Adrenal gland (tissue), 12 donors: ENCODE measurements around the gene FAM219A. TPM values are rescaled to one million over a fixed set of nuclear protein-coding genes. Genes with fewer than 3 reads are reported as not detected.
A peak's percentile ranks its signal among the peaks of the same experiment; 100 is the strongest.

ENCODE experiments used
- DNase-seq, 7 donors: peaks; one replicate each; pipeline ENCODE4 v3.0.0-alpha.2; 2019 to 2020
- H3K27ac ChIP-seq, 5 donors: fragments of 200-600 bp; sonication (generic) in 4 of 5; 1 replicate in 3 of 5; 2 replicates in 2 of 5; pipeline versions ENCODE4 v1.5.1 to v1.8.0; 2016 to 2020; ENCODE audit warnings: mild to moderate bottlenecking in 1 of 5
- H3K27me3 ChIP-seq: fragments of 200-600 bp; 2 replicates; pipeline ENCODE4 v1.8.0; 2021
- H3K36me3 ChIP-seq, 2 donors: fragments of 200-600 bp; replicated peaks in 1 of 2; 1 replicate in 1 of 2; 2 replicates in 1 of 2; pipeline versions ENCODE4 v1.5.1 to v1.8.0; 2018 to 2022
- H3K4me1 ChIP-seq, 2 donors: fragments of 200-600 bp; replicated peaks in 1 of 2; 1 replicate in 1 of 2; 2 replicates in 1 of 2; pipeline versions ENCODE4 v1.5.1 to v1.8.0; 2018 to 2021
- H3K4me3 ChIP-seq, 4 donors: fragments of 200-600 bp; sonication (generic) in 3 of 4; one replicate each; pipeline ENCODE4 v1.5.1; 2016 to 2018
- H3K9me3 ChIP-seq, 3 donors: fragments of 200-600 bp; sonication (generic) in 1 of 3; replicated peaks in 1 of 3; 1 replicate in 2 of 3; 2 replicates in 1 of 3; pipeline versions ENCODE4 v1.5.1 to v1.8.0; 2016 to 2021
- POLR2A ChIP-seq, 2 donors: fragments of 450-650 bp; IDR thresholded peaks; one replicate each; pipeline ENCODE4 v1.6.1; 2017; ENCODE audit warnings: antibody characterized with exemption in 2 of 2, mild to moderate bottlenecking in 2 of 2, moderate library complexity in 1 of 2
- WGBS, 4 donors: extraction: QIAGEN DNeasy Blood & Tissue Kit in 2 of 4; methylation state at CpG; one replicate each; pipeline versions ENCODE4 v1.1.5 to v1.1.7; 2013 to 2017; 5-methylcytosine and 5-hydroxymethylcytosine counted together
- intact Hi-C, 2 donors: fragments of 100-400 bp; cut with DNase I; formaldehyde crosslinking; loops; one replicate each; pipeline versions ENCODE4 v1.14.1 to v1.15.0; 2022 to 2023
- polyA plus RNA-seq, 3 donors: library from polyadenylated mRNA; stranded (reverse); fragments of 200-250 nt in 2 of 3; fragments of 350-450 nt in 1 of 3; fragmentation: Illumina TruSeq in 1 of 3; extraction: RNeasy Lipid Tissue Mini Kit (QIAGEN cat#74804) in 1 of 3; gene quantifications; one replicate each; pipeline ENCODE4 v1.2.3, GENCODE V29; 2013 to 2014
- total RNA-seq, 9 donors: library from RNA; depleted of rRNA in 4 of 9; stranded (reverse); fragments of >200 nt in 4 of 9; fragments of 120-200 nt in 1 of 9; fragmentation: NEBNext Ultra II Directional in 1 of 9; extraction: Animal tissue kit (Norgen Biotek cat#: 25700) in 1 of 9; gene quantifications; one replicate each; pipeline versions ENCODE4 v1.1.0 to v1.2.4, GENCODE V29; 2013 to 2023
- TF ChIP-seq, protein P1 (sequence below), 6 experiments: fragments of 450-650 bp in 4 of 6; fragments of 200-600 bp in 2 of 6; sonication (generic) in 1 of 6; IDR thresholded peaks; 1 replicate in 5 of 6; 2 replicates in 1 of 6; pipeline versions ENCODE4 v1.5.1 to v1.8.0; 2016 to 2021; ENCODE audit warnings: antibody characterized with exemption in 6 of 6, mild to moderate bottlenecking in 2 of 6, moderate library complexity in 1 of 6
- donor health status: healthy with polysubstance abuse.
- donor health status: Bipolar disorder and iron deficiency.
- donor health status: DM: yes; HTN: yes; CAD: no.
- donor health status: DM: no; HTN: no; CAD: no.
- donor health status: DM: no; HTN: no; CAD: no.
- donor health status: DM: yes; HTN: yes; CAD: no.

The FAM219A gene
- total and polyA plus RNA-seq, 12 donors = 7.6 to 26.9 (median 14.9) TPM

DNA sequence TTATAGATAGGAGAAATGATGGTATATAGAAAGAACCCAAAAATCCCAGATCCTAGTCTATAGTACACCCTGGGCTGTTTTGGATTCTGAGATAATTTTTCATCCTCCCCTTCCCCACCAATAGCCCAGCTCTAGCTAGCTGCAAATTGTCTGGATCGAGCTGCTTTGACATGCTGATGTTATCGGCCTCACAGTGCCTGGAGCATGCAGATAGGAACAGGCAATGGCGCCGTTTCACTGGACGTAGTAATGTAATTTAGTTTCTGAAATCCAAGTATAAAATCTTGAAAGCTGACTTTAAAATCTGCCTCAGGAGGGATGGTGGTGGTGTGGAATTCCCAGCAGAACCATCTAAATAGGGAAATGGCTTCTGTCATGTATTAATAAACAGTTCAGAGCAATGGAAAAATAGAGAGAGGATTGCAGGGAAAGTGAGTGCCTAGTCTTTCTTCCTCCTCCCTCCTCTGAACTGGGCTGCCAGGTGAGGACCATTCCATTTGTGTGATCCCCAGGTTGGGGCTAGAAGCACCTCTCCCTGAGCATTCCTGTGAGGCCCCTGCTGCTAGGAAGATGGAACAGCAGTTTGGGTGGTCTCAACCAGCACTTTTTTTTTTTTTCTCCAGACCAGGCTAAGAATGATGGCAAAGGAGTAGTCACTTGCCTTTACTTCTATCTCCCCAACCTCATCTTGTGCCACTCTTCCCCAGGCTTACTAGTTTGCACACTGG lies 31.9 kb downstream of the FAM219A start:
- Histone ChIP-seq H3K4me3 (no peak overlapping the region), H3K4me1 (peaks cover 0 to 23% of the 10 kb centered on the region in 2 donors), H3K27me3 (no peaks in the 10 kb centered on the region), H3K9me3 (no peaks in the 10 kb centered on the region), H3K27ac (no peak overlapping the region), H3K36me3 (no peaks in the 10 kb centered on the region)
- intact Hi-C loops = no loop called here
- no peak for TF ChIP-seq POLR2A (IDR thresholded peaks at IDR 0.05)
- TF ChIP-seq, protein P1, sequence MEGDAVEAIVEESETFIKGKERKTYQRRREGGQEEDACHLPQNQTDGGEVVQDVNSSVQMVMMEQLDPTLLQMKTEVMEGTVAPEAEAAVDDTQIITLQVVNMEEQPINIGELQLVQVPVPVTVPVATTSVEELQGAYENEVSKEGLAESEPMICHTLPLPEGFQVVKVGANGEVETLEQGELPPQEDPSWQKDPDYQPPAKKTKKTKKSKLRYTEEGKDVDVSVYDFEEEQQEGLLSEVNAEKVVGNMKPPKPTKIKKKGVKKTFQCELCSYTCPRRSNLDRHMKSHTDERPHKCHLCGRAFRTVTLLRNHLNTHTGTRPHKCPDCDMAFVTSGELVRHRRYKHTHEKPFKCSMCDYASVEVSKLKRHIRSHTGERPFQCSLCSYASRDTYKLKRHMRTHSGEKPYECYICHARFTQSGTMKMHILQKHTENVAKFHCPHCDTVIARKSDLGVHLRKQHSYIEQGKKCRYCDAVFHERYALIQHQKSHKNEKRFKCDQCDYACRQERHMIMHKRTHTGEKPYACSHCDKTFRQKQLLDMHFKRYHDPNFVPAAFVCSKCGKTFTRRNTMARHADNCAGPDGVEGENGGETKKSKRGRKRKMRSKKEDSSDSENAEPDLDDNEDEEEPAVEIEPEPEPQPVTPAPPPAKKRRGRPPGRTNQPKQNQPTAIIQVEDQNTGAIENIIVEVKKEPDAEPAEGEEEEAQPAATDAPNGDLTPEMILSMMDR (IDR thresholded peaks at IDR 0.05) = no peak
- no peak for DNase-seq
- WGBS, 4 donors = 83 to 92% (median 87%) methylated on average over 5 of the region's 5 CpGs

DNA sequence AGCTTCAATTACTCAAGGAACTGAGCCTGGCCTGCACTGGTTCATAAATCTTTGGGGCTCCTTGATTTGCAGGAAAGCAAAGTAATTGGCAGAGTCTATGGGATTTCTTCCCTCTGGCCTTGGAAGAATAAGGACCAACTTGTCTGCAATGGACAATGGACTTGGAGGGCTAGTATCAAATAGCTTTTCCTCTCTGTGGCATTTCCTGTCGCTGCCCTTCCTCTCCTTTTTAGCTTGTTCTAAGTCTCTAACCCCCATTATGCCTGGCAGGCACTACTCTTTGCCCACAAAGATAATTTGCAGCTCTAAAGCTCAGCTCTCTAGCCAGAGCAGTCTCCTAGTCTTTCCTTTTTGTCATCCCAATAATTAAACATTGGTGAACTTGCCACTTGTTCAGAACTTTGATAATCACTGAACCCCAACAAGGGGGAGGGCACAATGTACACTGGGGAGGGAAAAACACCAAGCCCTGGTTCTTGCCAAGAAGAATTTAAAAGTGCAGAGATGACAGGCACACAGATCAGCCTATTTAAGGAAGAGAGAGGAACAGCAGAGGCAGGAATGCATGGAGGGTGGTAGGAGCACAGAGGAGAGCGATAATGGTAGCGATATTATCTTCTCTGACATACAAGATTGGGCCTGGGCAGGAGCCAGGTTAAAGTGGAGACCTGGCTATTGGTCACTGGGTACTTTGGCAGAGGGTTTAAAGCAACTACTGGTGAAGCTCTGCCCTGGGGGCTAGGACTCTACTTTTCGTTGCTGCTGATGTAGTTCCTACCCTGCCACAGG lies 38.5 kb downstream of the FAM219A start:
- WGBS, 4 donors = 86 to 97% (median 88%) methylated on average over 4 of the region's 4 CpGs
- H3K27me3 ChIP-seq = no peaks in the 10 kb centered on the region
- H3K36me3 ChIP-seq = no peaks in the 10 kb centered on the region
- H3K4me1 ChIP-seq = no peaks in the 10 kb centered on the region
- H3K4me3 ChIP-seq = no peak overlapping the region
- no peak for DNase-seq
- intact Hi-C loops = no loop called here
- TF ChIP-seq, protein P1 (IDR thresholded peaks at IDR 0.05) = no peak
- TF ChIP-seq POLR2A (IDR thresholded peaks at IDR 0.05) = no peak
- no peaks in the 10 kb centered on the region for H3K9me3 ChIP-seq
- H3K27ac ChIP-seq = no peak overlapping the region

DNA sequence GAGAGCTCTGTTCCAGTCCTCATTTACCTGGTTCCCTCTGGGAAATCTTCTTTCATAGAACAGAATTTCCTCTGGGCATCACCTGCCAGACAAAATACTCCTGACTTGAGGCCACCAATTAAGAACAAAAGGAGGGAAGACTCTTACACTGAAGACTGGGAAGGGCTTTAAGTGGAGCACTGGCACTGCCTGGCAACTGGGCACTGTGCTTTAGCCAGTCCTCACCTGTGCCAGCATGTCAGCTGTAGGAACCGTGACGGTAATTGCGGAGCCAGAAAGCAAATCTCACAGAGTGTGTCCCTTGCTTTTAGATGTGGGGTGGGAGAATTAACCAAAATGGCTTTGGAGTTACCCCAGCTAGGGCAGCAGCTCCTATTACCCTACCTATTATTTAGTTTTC lies 40.6 kb downstream of the FAM219A start:
- no peak overlapping the region for H3K27ac ChIP-seq
- WGBS, 4 donors = 92 to 100% (median 97%) methylated on average over 3 of the region's 3 CpGs
- H3K27me3 ChIP-seq = no peaks in the 10 kb centered on the region
- no peaks in the 10 kb centered on the region for H3K9me3 ChIP-seq
- H3K4me1 ChIP-seq = no peaks in the 10 kb centered on the region
- TF ChIP-seq POLR2A (IDR thresholded peaks at IDR 0.05) = no peak
- TF ChIP-seq, protein P1 (IDR thresholded peaks at IDR 0.05) = no peak
- no peak overlapping the region for H3K4me3 ChIP-seq
- no peaks in the 10 kb centered on the region for H3K36me3 ChIP-seq
- no peak for DNase-seq
- intact Hi-C loops = no loop called here

DNA sequence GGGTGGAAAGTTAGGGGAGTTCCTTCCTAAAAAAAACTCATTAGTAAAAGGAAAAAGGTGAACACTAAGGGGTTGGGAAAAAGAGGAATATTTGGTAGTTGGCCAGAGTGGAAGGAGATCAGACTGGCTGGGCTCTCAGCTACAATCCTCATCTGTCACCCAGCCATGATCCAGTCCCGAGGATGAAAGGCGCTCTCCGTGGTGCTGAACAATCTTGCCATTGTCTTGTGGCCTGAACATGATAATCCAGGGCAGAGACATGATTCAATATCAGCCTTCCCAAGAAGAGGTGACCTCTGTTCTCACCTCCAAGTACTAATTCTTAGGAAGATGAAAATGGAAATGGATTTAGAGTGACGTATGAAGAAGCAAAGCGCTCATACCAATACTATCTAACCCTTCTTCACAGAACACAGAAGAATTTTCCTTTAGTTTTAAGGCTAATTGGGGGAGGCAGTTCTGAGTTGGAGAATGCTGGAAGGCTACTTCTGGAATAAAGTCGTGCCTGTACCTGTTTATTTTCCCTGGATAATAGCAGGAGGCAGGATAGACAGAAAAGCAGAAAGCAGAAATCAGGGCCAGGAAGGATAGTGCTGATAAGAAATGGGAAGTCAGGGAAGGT lies 45.0 kb downstream of the FAM219A start:
- no peaks in the 10 kb centered on the region for H3K36me3 ChIP-seq
- H3K9me3 ChIP-seq = no peaks in the 10 kb centered on the region
- no peaks in the 10 kb centered on the region for H3K4me1 ChIP-seq
- no peaks in the 10 kb centered on the region for H3K27me3 ChIP-seq
- DNase-seq = peak; percentile 33 to 66 (median 40)
- intact Hi-C loops = no loop called here
- no peak overlapping the region for H3K27ac ChIP-seq
- 19 to 27% (median 21%) methylated on average over 6 of the region's 6 CpGs for WGBS, 4 donors
- no peak for TF ChIP-seq POLR2A (IDR thresholded peaks at IDR 0.05)
- TF ChIP-seq, protein P1 (IDR thresholded peaks at IDR 0.05) = no peak
- H3K4me3 ChIP-seq = no peak overlapping the region
